ENCODE measurements around the gene ATG5. TPM values are rescaled to one million over a fixed set of nuclear protein-coding genes. Genes with fewer than 3 reads are reported as not detected.

The ATG5 gene
- polyA plus RNA-seq, 1 donor from 2014 or later, result 45.5 TPM

DNA sequence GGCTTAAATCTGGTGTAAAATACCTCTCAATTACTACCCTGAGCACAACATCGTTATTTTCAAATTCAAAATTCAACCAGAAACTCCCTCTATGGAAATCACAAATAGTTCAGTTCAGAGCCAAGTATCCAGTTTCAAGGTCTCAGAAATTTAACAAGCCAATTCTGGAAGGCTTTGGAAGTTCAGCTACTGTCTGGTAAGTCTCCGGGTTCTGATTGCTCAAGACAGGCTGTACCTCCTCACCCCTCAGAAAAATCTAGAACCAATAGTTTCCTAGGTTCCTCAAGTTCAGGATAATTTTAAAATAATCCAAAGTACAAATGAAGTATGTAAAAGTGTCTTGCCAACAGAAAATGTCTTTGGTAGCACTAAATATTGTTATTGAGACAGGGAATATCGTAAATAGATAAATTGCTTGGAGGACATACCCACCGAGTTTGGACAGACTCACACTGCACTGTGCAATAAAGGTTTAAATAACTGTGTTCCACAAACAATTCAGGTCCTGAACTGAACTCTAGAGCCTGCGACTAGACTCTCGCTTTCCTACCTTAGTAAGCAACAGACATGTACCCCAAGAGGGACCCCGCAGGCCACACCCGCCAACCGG is 729 bp downstream of the ATG5 start:
- H4K20me1 ChIP-seq (ENCODE audit: insufficient read depth), result no peaks in the 10 kb centered on the region
- H3K27me3 ChIP-seq (ENCODE audit: insufficient read depth, low read depth, low read length), result no peaks in the 10 kb centered on the region
- peak overlapping the region; percentile 85 for H2AFZ ChIP-seq (ENCODE audit: low read depth, low read length)
- peak overlapping the region; percentile 87 for H3K4me3 ChIP-seq (ENCODE audit: low read length)
- no peaks in the 10 kb centered on the region for H3F3A ChIP-seq (ENCODE audit: insufficient read depth, low read length, poor library complexity, severe bottlenecking)
- peak overlapping the region; percentile 90 for H3K27ac ChIP-seq (ENCODE audit: low read length)
- peaks cover 41% of the 10 kb centered on the region for H3K79me2 ChIP-seq (replicated peaks; ENCODE audit: insufficient read depth, low read length)
- H3K9me2 ChIP-seq (ENCODE audit: insufficient read depth, low read length), result no peaks in the 10 kb centered on the region
- H3K9me3 ChIP-seq (ENCODE audit: low read length), result no peaks in the 10 kb centered on the region
- H3K4me2 ChIP-seq (ENCODE audit: low read length), result peak overlapping the region; percentile 41
- peak overlapping the region; percentile 86 for H3K9ac ChIP-seq (ENCODE audit: low read length)
- H3K36me3 ChIP-seq (ENCODE audit: insufficient read depth, low read length), result no peaks in the 10 kb centered on the region
- TF ChIP-seq RAD21 (conservative IDR thresholded peaks at IDR 0.05) (no peak), EP300 (conservative IDR thresholded peaks at IDR 0.05; ENCODE audit: poor library complexity, severe bottlenecking) (no peak), POLR2AphosphoS5 (IDR thresholded peaks at IDR 0.05) (no peak), TAF1 (IDR thresholded peaks at IDR 0.05; ENCODE audit: low read depth) (no peak)

DNA sequence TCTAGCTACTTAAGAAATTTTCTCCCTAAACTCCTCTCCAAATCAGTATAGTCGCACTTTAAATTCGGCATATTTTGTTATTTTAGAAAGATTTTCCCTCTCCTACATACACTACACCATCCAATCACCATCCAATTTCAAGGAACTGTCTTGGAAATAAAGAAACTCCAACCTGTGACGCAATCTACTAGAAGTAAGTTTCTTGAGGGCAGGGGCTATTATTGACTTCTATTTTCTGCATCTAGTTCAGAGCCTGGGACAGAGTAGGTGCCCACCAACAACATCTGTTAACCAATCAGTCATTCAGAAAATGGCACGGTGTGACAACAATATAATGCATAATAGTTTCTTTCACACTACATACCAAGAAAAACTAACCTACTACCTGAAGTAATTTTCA is 3.6 kb downstream of the ATG5 start:
- Histone ChIP-seq H3K4me3 (ENCODE audit: low read length) (no peak overlapping the region), H3K27ac (ENCODE audit: low read length) (no peak overlapping the region), H3K36me3 (ENCODE audit: insufficient read depth, low read length) (no peaks in the 10 kb centered on the region), H3K4me2 (ENCODE audit: low read length) (no peak overlapping the region), H3K9me3 (ENCODE audit: low read length) (no peaks in the 10 kb centered on the region), H3K9me2 (ENCODE audit: insufficient read depth, low read length) (no peaks in the 10 kb centered on the region), H3K9ac (ENCODE audit: low read length) (no peak overlapping the region), H4K20me1 (ENCODE audit: insufficient read depth) (no peaks in the 10 kb centered on the region), H3K79me2 (replicated peaks; ENCODE audit: insufficient read depth, low read length) (peaks cover 44% of the 10 kb centered on the region), H2AFZ (ENCODE audit: low read depth, low read length) (no peak overlapping the region), H3F3A (ENCODE audit: insufficient read depth, low read length, poor library complexity, severe bottlenecking) (no peaks in the 10 kb centered on the region), H3K27me3 (ENCODE audit: insufficient read depth, low read depth, low read length) (no peaks in the 10 kb centered on the region)
- TF ChIP-seq EZH2 (IDR thresholded peaks at IDR 0.05; ENCODE audit: borderline replicate concordance, insufficient read depth, low read length, poor library complexity, severe bottlenecking), result no peak
- TF ChIP-seq MXI1 (conservative IDR thresholded peaks at IDR 0.05; ENCODE audit: poor library complexity, severe bottlenecking), result no peak
- no peak for TF ChIP-seq REST (IDR thresholded peaks at IDR 0.05; ENCODE audit: borderline replicate concordance)
- TF ChIP-seq SMC3 (conservative IDR thresholded peaks at IDR 0.05; ENCODE audit: poor library complexity), result no peak

GRCh38 chr6:106318851-106319250 is 6.7 kb downstream of the ATG5 start:
- Histone ChIP-seq H3K9me3 (ENCODE audit: low read length) (no peaks in the 10 kb centered on the region), H3K4me3 (ENCODE audit: low read length) (no peak overlapping the region), H3K9ac (ENCODE audit: low read length) (no peak overlapping the region), H3K9me2 (ENCODE audit: insufficient read depth, low read length) (no peaks in the 10 kb centered on the region), H3K36me3 (ENCODE audit: insufficient read depth, low read length) (no peaks in the 10 kb centered on the region), H3K27me3 (ENCODE audit: insufficient read depth, low read depth, low read length) (no peaks in the 10 kb centered on the region), H3F3A (ENCODE audit: insufficient read depth, low read length, poor library complexity, severe bottlenecking) (no peaks in the 10 kb centered on the region), H3K79me2 (replicated peaks; ENCODE audit: insufficient read depth, low read length) (peaks cover 30% of the 10 kb centered on the region), H2AFZ (ENCODE audit: low read depth, low read length) (no peak overlapping the region), H3K4me2 (ENCODE audit: low read length) (no peak overlapping the region), H3K27ac (ENCODE audit: low read length) (no peak overlapping the region), H4K20me1 (ENCODE audit: insufficient read depth) (no peaks in the 10 kb centered on the region)
- no peak for TF ChIP-seq RAD21 (conservative IDR thresholded peaks at IDR 0.05)
- no peak for TF ChIP-seq CTCF (IDR thresholded peaks at IDR 0.05; ENCODE audit: poor library complexity, severe bottlenecking)
- TF ChIP-seq POLR2AphosphoS5 (IDR thresholded peaks at IDR 0.05), result no peak
- no peak for TF ChIP-seq REST (IDR thresholded peaks at IDR 0.05; ENCODE audit: borderline replicate concordance)
- no peak for TF ChIP-seq SMC3 (conservative IDR thresholded peaks at IDR 0.05; ENCODE audit: poor library complexity)
- TF ChIP-seq EP300 (conservative IDR thresholded peaks at IDR 0.05; ENCODE audit: poor library complexity, severe bottlenecking), result no peak
- no peak for TF ChIP-seq EZH2 (IDR thresholded peaks at IDR 0.05; ENCODE audit: borderline replicate concordance, insufficient read depth, low read length, poor library complexity, severe bottlenecking)
- TF ChIP-seq TAF1 (IDR thresholded peaks at IDR 0.05; ENCODE audit: low read depth), result no peak
- no peak for TF ChIP-seq MXI1 (conservative IDR thresholded peaks at IDR 0.05; ENCODE audit: poor library complexity, severe bottlenecking)

Measured in neural cell (in vitro differentiated cells).